ENCODE results near the gene SLC7A14. TPM values are rescaled to one million over a fixed set of nuclear protein-coding genes. Genes with fewer than 3 reads are reported as not detected.

The SLC7A14 gene
- total and polyA plus RNA-seq, 2 of the 13 experiments (the other 11 are each of a cell fraction or from before 2014, with no cell fraction given): not detected

GRCh38 chr3:170418422-170419398 is 167.2 kb downstream of the SLC7A14 start, which contains the start of gene CLDN11 (continued):
- TF ChIP-seq KMT2A (CRISPR knock-in tag; IDR thresholded peaks at IDR 0.05) (no peak), SRY (CRISPR knock-in tag; IDR thresholded peaks at IDR 0.05) (no peak), SMARCC2 (IDR thresholded peaks at IDR 0.05) (no peak), ZMYM3 (CRISPR knock-in tag; IDR thresholded peaks at IDR 0.05) (no peak), KAT2B (IDR thresholded peaks at IDR 0.05; ENCODE audit: borderline replicate concordance, low read depth, low read length) (no peak), SP2 (CRISPR knock-in tag; IDR thresholded peaks at IDR 0.05) (no peak), ZNF83 (CRISPR knock-in tag; IDR thresholded peaks at IDR 0.05; ENCODE audit: borderline replicate concordance) (no peak), STAG1 (CRISPR knock-in tag; IDR thresholded peaks at IDR 0.05) (no peak), ZNF773 (CRISPR knock-in tag; IDR thresholded peaks at IDR 0.05; ENCODE audit: borderline replicate concordance) (no peak), SKI (IDR thresholded peaks at IDR 0.05; ENCODE audit: partially characterized antibody) (no peak), ZNF737 (CRISPR knock-in tag; IDR thresholded peaks at IDR 0.05; ENCODE audit: borderline replicate concordance) (no peak), MXI1 (IDR thresholded peaks at IDR 0.05; ENCODE audit: borderline replicate concordance, low read depth, low read length) (no peak), HNRNPH1 (optimal IDR thresholded peaks at IDR 0.05; ENCODE audit: low read depth, low read length) (no peak), TP53 (CRISPR knock-in tag; conservative IDR thresholded peaks at IDR 0.05) (no peak), PAX8 (CRISPR knock-in tag; IDR thresholded peaks at IDR 0.05; ENCODE audit: borderline replicate concordance) (no peak), RELA (CRISPR knock-in tag; IDR thresholded peaks at IDR 0.05) (no peak), ZFP36 (IDR thresholded peaks at IDR 0.05; ENCODE audit: borderline replicate concordance, low read depth, low read length, partially characterized antibody) (no peak), ZBTB7B (CRISPR knock-in tag; IDR thresholded peaks at IDR 0.05) (no peak)
- TF ChIP-seq, protein P1, sequence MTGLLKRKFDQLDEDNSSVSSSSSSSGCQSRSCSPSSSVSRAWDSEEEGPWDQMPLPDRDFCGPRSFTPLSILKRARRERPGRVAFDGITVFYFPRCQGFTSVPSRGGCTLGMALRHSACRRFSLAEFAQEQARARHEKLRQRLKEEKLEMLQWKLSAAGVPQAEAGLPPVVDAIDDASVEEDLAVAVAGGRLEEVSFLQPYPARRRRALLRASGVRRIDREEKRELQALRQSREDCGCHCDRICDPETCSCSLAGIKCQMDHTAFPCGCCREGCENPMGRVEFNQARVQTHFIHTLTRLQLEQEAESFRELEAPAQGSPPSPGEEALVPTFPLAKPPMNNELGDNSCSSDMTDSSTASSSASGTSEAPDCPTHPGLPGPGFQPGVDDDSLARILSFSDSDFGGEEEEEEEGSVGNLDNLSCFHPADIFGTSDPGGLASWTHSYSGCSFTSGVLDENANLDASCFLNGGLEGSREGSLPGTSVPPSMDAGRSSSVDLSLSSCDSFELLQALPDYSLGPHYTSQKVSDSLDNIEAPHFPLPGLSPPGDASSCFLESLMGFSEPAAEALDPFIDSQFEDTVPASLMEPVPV (CRISPR knock-in tag; IDR thresholded peaks at IDR 0.05): no peak
- TF ChIP-seq, protein P2, sequence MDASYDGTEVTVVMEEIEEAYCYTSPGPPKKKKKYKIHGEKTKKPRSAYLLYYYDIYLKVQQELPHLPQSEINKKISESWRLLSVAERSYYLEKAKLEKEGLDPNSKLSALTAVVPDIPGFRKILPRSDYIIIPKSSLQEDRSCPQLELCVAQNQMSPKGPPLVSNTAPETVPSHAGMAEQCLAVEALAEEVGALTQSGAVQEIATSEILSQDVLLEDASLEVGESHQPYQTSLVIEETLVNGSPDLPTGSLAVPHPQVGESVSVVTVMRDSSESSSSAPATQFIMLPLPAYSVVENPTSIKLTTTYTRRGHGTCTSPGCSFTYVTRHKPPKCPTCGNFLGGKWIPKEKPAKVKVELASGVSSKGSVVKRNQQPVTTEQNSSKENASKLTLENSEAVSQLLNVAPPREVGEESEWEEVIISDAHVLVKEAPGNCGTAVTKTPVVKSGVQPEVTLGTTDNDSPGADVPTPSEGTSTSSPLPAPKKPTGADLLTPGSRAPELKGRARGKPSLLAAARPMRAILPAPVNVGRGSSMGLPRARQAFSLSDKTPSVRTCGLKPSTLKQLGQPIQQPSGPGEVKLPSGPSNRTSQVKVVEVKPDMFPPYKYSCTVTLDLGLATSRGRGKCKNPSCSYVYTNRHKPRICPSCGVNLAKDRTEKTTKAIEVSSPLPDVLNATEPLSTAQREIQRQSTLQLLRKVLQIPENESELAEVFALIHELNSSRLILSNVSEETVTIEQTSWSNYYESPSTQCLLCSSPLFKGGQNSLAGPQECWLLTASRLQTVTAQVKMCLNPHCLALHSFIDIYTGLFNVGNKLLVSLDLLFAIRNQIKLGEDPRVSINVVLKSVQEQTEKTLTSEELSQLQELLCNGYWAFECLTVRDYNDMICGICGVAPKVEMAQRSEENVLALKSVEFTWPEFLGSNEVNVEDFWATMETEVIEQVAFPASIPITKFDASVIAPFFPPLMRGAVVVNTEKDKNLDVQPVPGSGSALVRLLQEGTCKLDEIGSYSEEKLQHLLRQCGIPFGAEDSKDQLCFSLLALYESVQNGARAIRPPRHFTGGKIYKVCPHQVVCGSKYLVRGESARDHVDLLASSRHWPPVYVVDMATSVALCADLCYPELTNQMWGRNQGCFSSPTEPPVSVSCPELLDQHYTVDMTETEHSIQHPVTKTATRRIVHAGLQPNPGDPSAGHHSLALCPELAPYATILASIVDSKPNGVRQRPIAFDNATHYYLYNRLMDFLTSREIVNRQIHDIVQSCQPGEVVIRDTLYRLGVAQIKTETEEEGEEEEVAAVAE (CRISPR knock-in tag; IDR thresholded peaks at IDR 0.05; ENCODE audit: borderline replicate concordance): no peak
- TF ChIP-seq, protein P3, sequence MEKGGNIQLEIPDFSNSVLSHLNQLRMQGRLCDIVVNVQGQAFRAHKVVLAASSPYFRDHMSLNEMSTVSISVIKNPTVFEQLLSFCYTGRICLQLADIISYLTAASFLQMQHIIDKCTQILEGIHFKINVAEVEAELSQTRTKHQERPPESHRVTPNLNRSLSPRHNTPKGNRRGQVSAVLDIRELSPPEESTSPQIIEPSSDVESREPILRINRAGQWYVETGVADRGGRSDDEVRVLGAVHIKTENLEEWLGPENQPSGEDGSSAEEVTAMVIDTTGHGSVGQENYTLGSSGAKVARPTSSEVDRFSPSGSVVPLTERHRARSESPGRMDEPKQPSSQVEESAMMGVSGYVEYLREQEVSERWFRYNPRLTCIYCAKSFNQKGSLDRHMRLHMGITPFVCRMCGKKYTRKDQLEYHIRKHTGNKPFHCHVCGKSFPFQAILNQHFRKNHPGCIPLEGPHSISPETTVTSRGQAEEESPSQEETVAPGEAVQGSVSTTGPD (CRISPR knock-in tag; IDR thresholded peaks at IDR 0.05): no peak
